ENCODE measurements around the gene CXCR2. TPM values are rescaled to one million over a fixed set of nuclear protein-coding genes. Genes with fewer than 3 reads are reported as not detected.

CXCR2 gene
- total RNA-seq, 1 donor from 2014 or later = not detected

DNA sequence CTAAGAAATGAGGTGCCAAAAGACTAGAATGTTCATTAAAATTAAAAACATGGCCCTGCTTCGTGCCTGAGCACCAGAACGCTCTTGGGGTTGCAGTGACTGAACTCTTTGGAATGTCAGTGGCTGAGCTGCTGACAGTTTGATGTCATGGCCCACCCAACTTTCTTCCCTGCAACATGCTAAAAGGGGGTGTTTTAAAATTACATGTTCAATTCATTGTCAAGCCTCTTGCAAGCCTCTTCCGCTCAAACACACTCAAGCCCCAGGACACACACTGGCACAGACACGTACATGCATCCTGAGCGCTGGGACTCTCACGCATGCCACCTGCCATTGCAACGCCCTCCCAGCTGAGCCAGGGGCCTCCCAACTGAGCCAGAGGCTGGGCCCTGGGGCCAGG is 44.1 kb upstream of the CXCR2 start:
- Mint-ChIP-seq H3K27me3 (ENCODE audit: unreplicated experiment) (peaks cover 14% of the 10 kb centered on the region), H3K27ac (ENCODE audit: unreplicated experiment) (peak overlapping the region; percentile 80), H3K9me3 (ENCODE audit: unreplicated experiment) (peaks cover 17% of the 10 kb centered on the region), H3K4me3 (ENCODE audit: unreplicated experiment) (no peak overlapping the region), H3K4me1 (ENCODE audit: unreplicated experiment) (peaks cover 24% of the 10 kb centered on the region), H3K36me3 (ENCODE audit: unreplicated experiment) (peaks cover 7% of the 10 kb centered on the region)
- TF ChIP-seq, protein P1, sequence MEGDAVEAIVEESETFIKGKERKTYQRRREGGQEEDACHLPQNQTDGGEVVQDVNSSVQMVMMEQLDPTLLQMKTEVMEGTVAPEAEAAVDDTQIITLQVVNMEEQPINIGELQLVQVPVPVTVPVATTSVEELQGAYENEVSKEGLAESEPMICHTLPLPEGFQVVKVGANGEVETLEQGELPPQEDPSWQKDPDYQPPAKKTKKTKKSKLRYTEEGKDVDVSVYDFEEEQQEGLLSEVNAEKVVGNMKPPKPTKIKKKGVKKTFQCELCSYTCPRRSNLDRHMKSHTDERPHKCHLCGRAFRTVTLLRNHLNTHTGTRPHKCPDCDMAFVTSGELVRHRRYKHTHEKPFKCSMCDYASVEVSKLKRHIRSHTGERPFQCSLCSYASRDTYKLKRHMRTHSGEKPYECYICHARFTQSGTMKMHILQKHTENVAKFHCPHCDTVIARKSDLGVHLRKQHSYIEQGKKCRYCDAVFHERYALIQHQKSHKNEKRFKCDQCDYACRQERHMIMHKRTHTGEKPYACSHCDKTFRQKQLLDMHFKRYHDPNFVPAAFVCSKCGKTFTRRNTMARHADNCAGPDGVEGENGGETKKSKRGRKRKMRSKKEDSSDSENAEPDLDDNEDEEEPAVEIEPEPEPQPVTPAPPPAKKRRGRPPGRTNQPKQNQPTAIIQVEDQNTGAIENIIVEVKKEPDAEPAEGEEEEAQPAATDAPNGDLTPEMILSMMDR (IDR thresholded peaks at IDR 0.05) = no peak
- DNase-seq (ENCODE audit: extremely low spot score, unreplicated experiment) = peak; percentile 86

DNA sequence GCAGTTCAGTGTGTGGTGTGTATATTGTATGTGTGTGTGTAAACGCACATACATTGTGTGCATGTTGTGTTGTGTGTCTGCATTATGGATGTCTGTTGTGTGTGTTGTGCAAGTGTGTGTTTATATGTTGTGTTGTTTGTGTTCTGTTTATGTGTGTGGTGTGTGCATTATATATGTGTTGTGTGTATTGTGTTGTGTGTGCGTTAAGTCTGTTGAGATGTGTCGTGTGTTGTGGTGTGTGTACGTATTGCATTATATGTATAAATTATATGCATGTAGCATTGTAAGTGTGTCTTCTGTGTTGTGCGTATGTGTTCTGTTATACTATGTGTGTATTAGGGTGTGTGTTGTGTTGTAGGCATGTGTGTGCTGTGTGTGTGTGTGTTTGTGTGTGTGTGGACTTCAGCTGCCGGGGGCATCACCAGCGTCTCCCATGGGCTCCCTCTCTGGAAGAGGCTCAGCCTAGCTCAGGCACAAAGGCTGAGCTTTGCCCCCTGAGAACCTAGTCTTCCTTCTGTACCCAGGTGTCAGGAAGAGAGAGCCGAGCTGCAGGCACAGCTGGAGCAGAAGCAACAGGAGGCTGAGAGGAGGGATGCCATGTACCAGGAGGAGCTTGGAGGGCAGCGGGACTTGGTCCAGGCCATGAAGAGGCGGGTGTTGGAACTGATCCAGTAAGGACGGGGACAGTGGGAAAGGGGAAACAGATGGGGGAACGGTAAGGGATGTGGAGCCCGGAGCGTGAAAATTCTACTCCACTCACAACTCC is 43.1 kb upstream of the CXCR2 start:
- H3K27me3 Mint-ChIP-seq (ENCODE audit: unreplicated experiment) = peaks cover 14% of the 10 kb centered on the region
- TF ChIP-seq, protein P1 (IDR thresholded peaks at IDR 0.05) = no peak
- peak overlapping the region; percentile 80 for H3K27ac Mint-ChIP-seq (ENCODE audit: unreplicated experiment)

GRCh38 chr2:218083352-218083676 is 42.5 kb upstream of the CXCR2 start:
- DNase-seq (ENCODE audit: extremely low spot score, unreplicated experiment) = no peak
- Mint-ChIP-seq H3K4me1 (ENCODE audit: unreplicated experiment) (peaks cover 24% of the 10 kb centered on the region), H3K36me3 (ENCODE audit: unreplicated experiment) (peaks cover 7% of the 10 kb centered on the region), H3K27me3 (ENCODE audit: unreplicated experiment) (peaks cover 17% of the 10 kb centered on the region), H3K27ac (ENCODE audit: unreplicated experiment) (no peak overlapping the region), H3K9me3 (ENCODE audit: unreplicated experiment) (peaks cover 17% of the 10 kb centered on the region), H3K4me3 (ENCODE audit: unreplicated experiment) (no peak overlapping the region)
- TF ChIP-seq, protein P1 (IDR thresholded peaks at IDR 0.05) = no peak

More for the DNA sequence above, 43.1 kb upstream of the CXCR2 start:
- H3K4me1 Mint-ChIP-seq (ENCODE audit: unreplicated experiment) = peaks cover 24% of the 10 kb centered on the region
- H3K4me3 Mint-ChIP-seq (ENCODE audit: unreplicated experiment) = no peak overlapping the region
- peaks cover 17% of the 10 kb centered on the region for H3K9me3 Mint-ChIP-seq (ENCODE audit: unreplicated experiment)
- peaks cover 7% of the 10 kb centered on the region for H3K36me3 Mint-ChIP-seq (ENCODE audit: unreplicated experiment)
- peak; percentile 48 for DNase-seq (ENCODE audit: extremely low spot score, unreplicated experiment)

DNA sequence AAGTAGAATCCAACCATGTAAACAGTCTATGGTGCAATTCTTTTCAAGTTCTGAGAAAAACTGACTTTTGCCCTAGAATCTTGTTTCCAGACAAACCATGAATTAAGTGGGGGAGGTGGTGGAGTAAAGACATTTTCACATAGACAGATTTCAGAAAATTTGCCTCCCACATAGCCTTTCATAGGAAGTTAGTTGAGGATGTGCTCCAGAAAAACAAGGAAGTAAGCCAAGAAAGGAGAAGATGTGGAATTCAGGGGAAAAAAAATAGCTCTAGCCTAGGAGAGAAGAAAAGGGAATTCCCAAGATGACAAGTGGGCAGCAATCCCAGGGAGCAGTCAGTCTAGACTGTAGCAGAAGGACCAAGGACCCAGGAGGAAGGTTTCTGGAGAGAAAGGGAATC is 39.4 kb upstream of the CXCR2 start:
- H3K4me3 Mint-ChIP-seq (ENCODE audit: unreplicated experiment) = no peak overlapping the region
- TF ChIP-seq, protein P1 (IDR thresholded peaks at IDR 0.05) = no peak
- DNase-seq (ENCODE audit: extremely low spot score, unreplicated experiment) = no peak
- peaks cover 12% of the 10 kb centered on the region for H3K4me1 Mint-ChIP-seq (ENCODE audit: unreplicated experiment)
- H3K36me3 Mint-ChIP-seq (ENCODE audit: unreplicated experiment) = peaks cover 7% of the 10 kb centered on the region
- H3K9me3 Mint-ChIP-seq (ENCODE audit: unreplicated experiment) = peaks cover 17% of the 10 kb centered on the region
- no peak overlapping the region for H3K27ac Mint-ChIP-seq (ENCODE audit: unreplicated experiment)
- H3K27me3 Mint-ChIP-seq (ENCODE audit: unreplicated experiment) = peaks cover 38% of the 10 kb centered on the region

- H3K27ac Mint-ChIP-seq (ENCODE audit: unreplicated experiment) = no peak overlapping the region
- H3K36me3 Mint-ChIP-seq (ENCODE audit: unreplicated experiment) = peaks cover 7% of the 10 kb centered on the region
- no peaks in the 10 kb centered on the region for H3K4me1 Mint-ChIP-seq (ENCODE audit: unreplicated experiment)
- TF ChIP-seq, protein P1 (IDR thresholded peaks at IDR 0.05) = no peak
- no peak overlapping the region for H3K4me3 Mint-ChIP-seq (ENCODE audit: unreplicated experiment)
- DNase-seq (ENCODE audit: extremely low spot score, unreplicated experiment) = no peak
- peaks cover 17% of the 10 kb centered on the region for H3K9me3 Mint-ChIP-seq (ENCODE audit: unreplicated experiment)
- H3K27me3 Mint-ChIP-seq (ENCODE audit: unreplicated experiment) = peaks cover 56% of the 10 kb centered on the region
These were observed 36.6 kb upstream of the CXCR2 start for GRCh38 chr2:218089259-218089658.

Data from osteocyte (in vitro differentiated cells).